IMR-90 (cell line): ENCODE measurements around the gene RALGAPA2. TPM values are rescaled to one million over a fixed set of nuclear protein-coding genes. Genes with fewer than 3 reads are reported as not detected.

Experiments
- ATAC-seq: fragments of 200-7000 bp; cut with Tn5 transposase; 2 replicates; pipeline ENCODE4 v1.9.1; 2020; ENCODE audit warnings: low read depth, mild to moderate bottlenecking, moderate library complexity
- BruUV-seq: library from RNA; stranded (reverse); fragments of 400-500 nt; replicated peaks from 2 replicates; lab custom pipeline; 2021; lab: Mats Ljungman, UMichigan
- CTCF ChIA-PET: fragments of 300-600 bp; formaldehyde crosslinking; extraction: SDS; loops from one replicate; lab custom pipeline; 2021; ENCODE audit warnings: antibody characterized with exemption; lab: Yijun Ruan, JAX
- POLR2A ChIA-PET: fragments of 300-600 bp; sonication (Branson Sonifier 250); formaldehyde crosslinking; loops from one replicate; lab custom pipeline; 2022; ENCODE audit warnings: antibody characterized with exemption; ENCODE audit not compliant: unreplicated experiment; lab: Charles Lee
- DNase-seq: peaks from one replicate; pipeline ENCODE4 v3.0.0; 2013
- H2AFZ ChIP-seq: replicated peaks from 2 replicates; pipeline ENCODE3; 2013; ENCODE audit warnings: low read length, mild to moderate bottlenecking; ENCODE audit not compliant: poor library complexity
- H2AK5ac ChIP-seq: 2 replicates; pipeline ENCODE4 v1.6.1; 2013; ENCODE audit warnings: low read depth, low read length, inconsistent platforms
- H2AK9ac ChIP-seq: replicated peaks from 2 replicates; pipeline ENCODE3; 2013; ENCODE audit warnings: mild to moderate bottlenecking, low read depth, low read length, moderate library complexity; ENCODE audit not compliant: poor library complexity
- H2BK120ac ChIP-seq: 2 replicates; pipeline ENCODE4 v1.6.1; 2013; ENCODE audit warnings: low read depth, low read length, inconsistent platforms
- H2BK15ac ChIP-seq: 3 replicates; pipeline ENCODE4 v1.6.1; 2013; ENCODE audit warnings: low read depth, low read length, inconsistent platforms
- H2BK20ac ChIP-seq: 2 replicates; pipeline ENCODE4 v1.6.1; 2013; ENCODE audit warnings: low read depth, mild to moderate bottlenecking, inconsistent platforms, low read length, moderate library complexity
- H2BK5ac ChIP-seq: 2 replicates; pipeline ENCODE4 v1.6.1; 2013; ENCODE audit warnings: mild to moderate bottlenecking, low read depth, low read length, inconsistent platforms; ENCODE audit not compliant: poor library complexity, severe bottlenecking
- H3K14ac ChIP-seq: replicated peaks from 2 replicates; pipeline ENCODE4 v1.6.1; 2013; ENCODE audit warnings: low read depth, low read length, inconsistent platforms
- H3K18ac ChIP-seq: 2 replicates; pipeline ENCODE4 v1.6.1; 2013; ENCODE audit warnings: low read depth, low read length, control low read depth
- H3K23ac ChIP-seq: 2 replicates; pipeline ENCODE4 v1.6.1; 2013; ENCODE audit warnings: low read depth, low read length, inconsistent platforms
- H3K27ac ChIP-seq: 2 replicates; pipeline ENCODE4 v1.5.1; 2013; ENCODE audit warnings: mild to moderate bottlenecking, control low read depth, low read length; ENCODE audit not compliant: insufficient read depth
- H3K27me3 ChIP-seq: 2 replicates; pipeline ENCODE4 v1.6.1; 2013; ENCODE audit warnings: low read length; ENCODE audit not compliant: control insufficient read depth, insufficient read depth
- H3K36me3 ChIP-seq: 2 replicates; pipeline ENCODE4 v1.6.1; 2013; ENCODE audit warnings: low read length, mixed read lengths; ENCODE audit not compliant: control insufficient read depth, insufficient read depth
- H3K4ac ChIP-seq: 2 replicates; pipeline ENCODE4 v1.6.1; 2013; ENCODE audit warnings: low read depth, low read length, inconsistent platforms
- H3K4me1 ChIP-seq: 2 replicates; pipeline ENCODE4 v1.6.1; 2013; ENCODE audit warnings: low read length, mixed read lengths; ENCODE audit not compliant: control insufficient read depth, insufficient read depth
- H3K4me2 ChIP-seq: 2 replicates; pipeline ENCODE4 v1.6.1; 2013; ENCODE audit warnings: low read depth, mild to moderate bottlenecking, control low read depth, low read length, moderate library complexity
- H3K4me3 ChIP-seq: 2 replicates; pipeline ENCODE4 v1.5.1; 2013; ENCODE audit warnings: low read depth, mild to moderate bottlenecking, control low read depth, low read length, moderate library complexity; ENCODE audit not compliant: insufficient read depth
- H3K56ac ChIP-seq: 2 replicates; pipeline ENCODE4 v1.6.1; 2013; ENCODE audit warnings: low read length, inconsistent platforms; ENCODE audit not compliant: insufficient read depth; ENCODE audit errors: extremely low read depth
- H3K79me1 ChIP-seq, 2 experiments: 2 replicates each; pipeline ENCODE4 v1.6.1; 2013; ENCODE audit warnings: low read length in 2 of 2, inconsistent platforms in 1 of 2, low read depth in 1 of 2
- H3K9ac ChIP-seq: 2 replicates; pipeline ENCODE4 v1.6.1; 2013; ENCODE audit warnings: low read depth, low read length, control low read depth
- H3K9me1 ChIP-seq: 2 replicates; pipeline ENCODE4 v1.6.1; 2013; ENCODE audit warnings: low read length, inconsistent platforms; ENCODE audit not compliant: insufficient read depth
- H3K9me3 ChIP-seq: 2 replicates; pipeline ENCODE4 v1.6.1; 2013; ENCODE audit warnings: low read length; ENCODE audit not compliant: control insufficient read depth, insufficient read depth
- H4K20me1 ChIP-seq: 2 replicates; pipeline ENCODE4 v1.6.1; 2013; ENCODE audit warnings: low read length, inconsistent platforms; ENCODE audit not compliant: insufficient read depth
- H4K5ac ChIP-seq: 2 replicates; pipeline ENCODE4 v1.6.1; 2013; ENCODE audit warnings: mild to moderate bottlenecking, low read depth, low read length, control low read depth
- H4K8ac ChIP-seq, 2 experiments: 2 replicates each; pipeline ENCODE4 v1.6.1; 2013; ENCODE audit warnings: low read depth in 2 of 2, low read length in 2 of 2, control low read depth in 1 of 2, inconsistent platforms in 1 of 2
- H4K91ac ChIP-seq: 2 replicates; pipeline ENCODE4 v1.6.1; 2013; ENCODE audit warnings: low read depth, low read length, inconsistent platforms; ENCODE audit not compliant: insufficient read depth
- RCOR1 ChIP-seq: IDR thresholded peaks from 2 replicates; pipeline ENCODE4 v1.6.1; 2012; ENCODE audit warnings: mild to moderate bottlenecking, low read length, improper control_type of control experiment; ENCODE audit not compliant: insufficient replicate concordance
- USF2 ChIP-seq: fragments of 150-350 bp; IDR thresholded peaks from 2 replicates; pipeline ENCODE4 v1.6.1; 2017; ENCODE audit warnings: mild to moderate bottlenecking, antibody characterized with exemption, low read length, low read depth
- whole genome bisulfite sequencing, 2 experiments: methylation state at CpG; one replicate each; pipeline versions ENCODE4 v1.1.5 to v1.1.7; 2013; ENCODE audit warnings: missing lambda C conversion rate in 2 of 2; ENCODE audit not compliant: insufficient read length in 1 of 2; ENCODE audit errors: extremely low coverage in 2 of 2; 5-methylcytosine and 5-hydroxymethylcytosine counted together
- dilution Hi-C: fragments of 300-500 bp; cut with HindIII; formaldehyde crosslinking; loops from one replicate; pipeline ENCODE4 v1.14.3; 2018; ENCODE audit warnings: low sequenced_read_pairs; ENCODE audit not compliant: unreplicated experiment
- in situ Hi-C: fragments of 300-500 bp; cut with MboI; formaldehyde crosslinking; loops from 3 replicates; pipeline ENCODE4 v1.14.3; 2019; ENCODE audit warnings: low sequenced_read_pairs, inconsistent platforms, mixed read lengths
- intact Hi-C: fragments of 100-400 bp; cut with micrococcal nuclease; formaldehyde crosslinking; loops from 2 replicates; pipeline ENCODE4 v1.10.0; 2022
- polyA plus RNA-seq, 3 experiments: library from polyadenylated mRNA; depleted of rRNA; stranded (reverse); fragments of >200 nt; gene quantifications; 2 replicates each; pipeline ENCODE4 v1.2.3, GENCODE V29; 2012; ENCODE audit warnings: low replicate concordance in 1 of 3
- total RNA-seq: library from RNA; depleted of rRNA; stranded (reverse); fragments of >200 nt; gene quantifications from 2 replicates; pipeline ENCODE4 v1.2.3, GENCODE V29; 2012

Gene RALGAPA2
- total and polyA plus RNA-seq, 2 of the 4 experiments (the other 2 are of a cell fraction) = 1.3 to 3.9 TPM

DNA sequence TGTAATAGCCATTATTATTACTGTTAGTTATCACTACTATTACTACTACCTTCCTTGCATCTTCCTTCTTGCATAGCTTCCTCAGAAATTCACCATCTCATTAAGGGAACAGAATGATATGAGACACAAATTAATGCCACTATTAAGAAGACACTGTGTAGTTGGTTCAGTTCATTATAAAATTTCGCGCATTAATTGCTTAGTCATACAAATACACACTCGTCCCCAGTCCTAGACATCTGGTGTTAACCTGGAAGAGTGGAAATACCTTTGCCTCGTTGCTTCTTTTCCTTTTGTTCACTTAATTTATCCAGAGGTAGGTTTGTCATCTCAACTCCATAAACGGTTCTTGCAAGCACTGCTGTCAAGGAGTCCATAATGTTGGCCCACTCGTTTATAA, 107.5 kb downstream of the RALGAPA2 start:
- no peak overlapping the region for H3K4ac ChIP-seq
- no peak overlapping the region for H3K4me2 ChIP-seq
- no peak overlapping the region for H2BK20ac ChIP-seq
- no peaks in the 10 kb centered on the region for H4K20me1 ChIP-seq
- H3K56ac ChIP-seq = no peak overlapping the region
- ChIA-PET POLR2A (interaction anchor here (0.6 kb wide), 1 partner anchor 756 kb away, joined by 4 read pairs; no protein-coding TSS in a partner anchor), CTCF (interaction anchor here (3.1 kb wide), 1 partner anchor 11 kb away, joined by 26 read pairs; no protein-coding TSS in a partner anchor)
- H4K5ac ChIP-seq = no peak overlapping the region
- no peak for ATAC-seq
- H4K8ac ChIP-seq = no peak overlapping the region
- no peak overlapping the region for H3K9ac ChIP-seq
- no peaks in the 10 kb centered on the region for H3K9me3 ChIP-seq
- H3K9me1 ChIP-seq = no peaks in the 10 kb centered on the region
- dilution Hi-C loops (no loop called here), intact Hi-C loops (no loop called here), in situ Hi-C loops (no loop called here)
- no peak overlapping the region for H2AK5ac ChIP-seq
- H2AK9ac ChIP-seq = no peak overlapping the region
- no peak overlapping the region for H2BK15ac ChIP-seq
- no peak overlapping the region for H2BK5ac ChIP-seq
- H3K36me3 ChIP-seq = no peaks in the 10 kb centered on the region
- H3K27ac ChIP-seq = no peak overlapping the region
- WGBS, 2 experiments = 100% methylated on average over 2 of the region's 6 CpGs; no CpG with 5 or more reads in 1 of the 2 experiments
- H3K18ac ChIP-seq = no peak overlapping the region
- H3K27me3 ChIP-seq = no peaks in the 10 kb centered on the region
- no peak overlapping the region for H2BK120ac ChIP-seq
- H3K14ac ChIP-seq = no peak overlapping the region
- H2AFZ ChIP-seq = no peak overlapping the region
- TF ChIP-seq RCOR1 (no peak), USF2 (no peak)
- no TSS peak for BruUV-seq
- H4K91ac ChIP-seq = no peak overlapping the region
- H3K4me3 ChIP-seq = no peak overlapping the region
- no peaks in the 10 kb centered on the region for H3K79me1 ChIP-seq
- no peak overlapping the region for H3K23ac ChIP-seq
- H3K4me1 ChIP-seq = no peaks in the 10 kb centered on the region
- no peak for DNase-seq
